ENCODE data around the gene TMED4. TPM values are rescaled to one million over a fixed set of nuclear protein-coding genes. Genes with fewer than 3 reads are reported as not detected.

Gene TMED4
- polyA plus RNA-seq, 1 donor (not counting 4 experiments of a cell fraction or from before 2014, with no cell fraction given) = 45.8 TPM

- Histone ChIP-seq H3K36me3 (ENCODE audit: control insufficient read depth in 2 of 2, extremely low read depth in 1 of 2, insufficient read depth in 2 of 2, low read length in 2 of 2) (no peaks in the 10 kb centered on the region), H3K4me2 (ENCODE audit: control insufficient read depth, extremely low read depth, insufficient read depth, low read depth, low read length) (no peak overlapping the region), H3K27ac (ENCODE audit: control insufficient read depth, insufficient read depth, low read length) (no peak overlapping the region), H3K27me3 (ENCODE audit: control insufficient read depth, extremely low read depth, insufficient read depth, low read length) (no peaks in the 10 kb centered on the region), H3K79me2 (ENCODE audit: control insufficient read depth, insufficient read depth, low read length) (no peaks in the 10 kb centered on the region), H4K20me1 (ENCODE audit: control insufficient read depth, extremely low read depth, insufficient read depth, low read length) (no peaks in the 10 kb centered on the region), H3K9ac (ENCODE audit: control insufficient read depth, extremely low read depth, insufficient read depth, low read length) (no peak overlapping the region), H3K9me1 (ENCODE audit: control insufficient read depth, extremely low read depth, insufficient read depth, low read length) (no peaks in the 10 kb centered on the region), H3K9me3 (ENCODE audit: control insufficient read depth, low read depth, low read length) (no peaks in the 10 kb centered on the region), H3K4me1 (ENCODE audit: control insufficient read depth, extremely low read depth, insufficient read depth, low read length) (peaks cover 23% of the 10 kb centered on the region), H3K4me3 (ENCODE audit: control insufficient read depth in 2 of 3, extremely low read depth in 1 of 3, insufficient read depth in 2 of 3, low read depth in 1 of 3, low read length in 3 of 3) (no peak overlapping the region), H2AFZ (ENCODE audit: control insufficient read depth, low read length) (no peak overlapping the region)
- dilution Hi-C loops (cut with MboI; ENCODE audit: extremely low pct_ligation_motif_present, low sequenced_read_pairs) = no loop called here
- TF ChIP-seq CTCF (optimal IDR thresholded peaks at IDR 0.05 in 1 of 3, IDR thresholded peaks at IDR 0.05 in 1 of 3, conservative IDR thresholded peaks at IDR 0.05 in 1 of 3; ENCODE audit: extremely low read depth in 1 of 3, insufficient read depth in 2 of 3, low read length in 3 of 3) = no peak
- TF ChIP-seq EZH2 (IDR thresholded peaks at IDR 0.05; ENCODE audit: low read length) = no peak
- FAIRE-seq = no peak
- no peak for DNase-seq (ENCODE audit: low read depth, low spot score)
Measured at GRCh38 chr7:44540592-44541027, 41.4 kb downstream of the TMED4 start.

- Histone ChIP-seq H4K20me1 (ENCODE audit: control insufficient read depth, extremely low read depth, insufficient read depth, low read length) (no peaks in the 10 kb centered on the region), H3K9me1 (ENCODE audit: control insufficient read depth, extremely low read depth, insufficient read depth, low read length) (no peaks in the 10 kb centered on the region), H3K79me2 (ENCODE audit: control insufficient read depth, insufficient read depth, low read length) (no peaks in the 10 kb centered on the region), H3K9me3 (ENCODE audit: control insufficient read depth, low read depth, low read length) (no peaks in the 10 kb centered on the region), H3K4me3 (ENCODE audit: control insufficient read depth in 2 of 3, extremely low read depth in 1 of 3, insufficient read depth in 2 of 3, low read depth in 1 of 3, low read length in 3 of 3) (no peak overlapping the region), H2AFZ (ENCODE audit: control insufficient read depth, low read length) (no peak overlapping the region), H3K27me3 (ENCODE audit: control insufficient read depth, extremely low read depth, insufficient read depth, low read length) (no peaks in the 10 kb centered on the region), H3K9ac (ENCODE audit: control insufficient read depth, extremely low read depth, insufficient read depth, low read length) (no peak overlapping the region), H3K27ac (ENCODE audit: control insufficient read depth, insufficient read depth, low read length) (no peak overlapping the region), H3K4me2 (ENCODE audit: control insufficient read depth, extremely low read depth, insufficient read depth, low read depth, low read length) (no peak overlapping the region), H3K4me1 (ENCODE audit: control insufficient read depth, extremely low read depth, insufficient read depth, low read length) (peaks cover 22% of the 10 kb centered on the region), H3K36me3 (ENCODE audit: control insufficient read depth in 2 of 2, extremely low read depth in 1 of 2, insufficient read depth in 2 of 2, low read length in 2 of 2) (no peaks in the 10 kb centered on the region)
- no peak for DNase-seq (ENCODE audit: low read depth, low spot score)
- dilution Hi-C loops (cut with MboI; ENCODE audit: extremely low pct_ligation_motif_present, low sequenced_read_pairs) = no loop called here
- no peak for FAIRE-seq
- TF ChIP-seq CTCF (optimal IDR thresholded peaks at IDR 0.05 in 1 of 3, IDR thresholded peaks at IDR 0.05 in 1 of 3, conservative IDR thresholded peaks at IDR 0.05 in 1 of 3; ENCODE audit: extremely low read depth in 1 of 3, insufficient read depth in 2 of 3, low read length in 3 of 3) (no peak), EZH2 (IDR thresholded peaks at IDR 0.05; ENCODE audit: low read length) (no peak)
Measured at GRCh38 chr7:44539669-44540506, 42.1 kb downstream of the TMED4 start.

Data from keratinocyte (primary cell).